HG03097 (cell line): ENCODE data around the gene LYG2.
"Not testable (repeated sequence)": the region's sequence is repeated elsewhere in the genome, so short reads cannot be mapped to it uniquely, and the experiment has no call there.

Experiments
- ATAC-seq: cut with Tn5 transposase; IDR thresholded peaks from one replicate; pipeline ENCODE4 v1.9.1; 2021; ENCODE audit not compliant: unreplicated experiment, low FRiP score

The LYG2 gene

GRCh38 chr2:99255491-99256318 is at the start of gene LYG2:
LYG2 (minus strand) TSS chr2:99255666; CDS start chr2:99254260, 1,406 bp downstream.
- ATAC-seq, result no peak

- ATAC-seq, result not testable (repeated sequence)
Measured at GRCh38 chr2:99301097-99301496, 45.6 kb upstream of the LYG2 start, which contains the start of gene LYG1. LYG1 (minus strand) TSS chr2:99301197; CDS start chr2:99295670, 5,527 bp downstream.

- ATAC-seq, result no peak
Measured at GRCh38 chr2:99299580-99299979, 44.1 kb upstream of the LYG2 start.

- no peak for ATAC-seq
Measured at GRCh38 chr2:99297994-99298393, 42.5 kb upstream of the LYG2 start.

GRCh38 chr2:99285526-99285925 is 30.1 kb upstream of the LYG2 start:
- ATAC-seq, result no peak

GRCh38 chr2:99279969-99280695 is 24.7 kb upstream of the LYG2 start:
- ATAC-seq, result no peak

- ATAC-seq, result no peak
Measured at GRCh38 chr2:99278793-99279291, 23.4 kb upstream of the LYG2 start.

- not testable (repeated sequence) for ATAC-seq
Measured at GRCh38 chr2:99278195-99278765, 22.8 kb upstream of the LYG2 start.

- no peak for ATAC-seq
Measured at GRCh38 chr2:99275882-99276281, 20.4 kb upstream of the LYG2 start.

- ATAC-seq, result no peak
Measured at GRCh38 chr2:99261242-99261641, 5.8 kb upstream of the LYG2 start.

GRCh38 chr2:99260184-99260583 is 4.7 kb upstream of the LYG2 start:
- no peak for ATAC-seq

GRCh38 chr2:99259465-99259864 is 4.0 kb upstream of the LYG2 start:
- no peak for ATAC-seq

GRCh38 chr2:99256677-99257076 is 1.2 kb upstream of the LYG2 start:
- ATAC-seq, result no peak

GRCh38 chr2:99249951-99250350 is 5.5 kb downstream of the LYG2 start:
- ATAC-seq, result no peak

GRCh38 chr2:99242151-99242550 is 13.3 kb downstream of the LYG2 start:
- no peak for ATAC-seq

GRCh38 chr2:99240431-99240830 is 15.0 kb downstream of the LYG2 start:
- no peak for ATAC-seq

GRCh38 chr2:99238599-99238998 is 16.9 kb downstream of the LYG2 start:
- no peak for ATAC-seq

GRCh38 chr2:99233177-99233576 is 22.3 kb downstream of the LYG2 start:
- not testable (repeated sequence) for ATAC-seq

GRCh38 chr2:99217929-99218501 is 37.5 kb downstream of the LYG2 start:
- ATAC-seq, result no peak

- ATAC-seq, result no peak
Measured at GRCh38 chr2:99216096-99216495, 39.4 kb downstream of the LYG2 start.

GRCh38 chr2:99205491-99205890 is 50.0 kb downstream of the LYG2 start:
- ATAC-seq, result no peak
